HepG2 (cell line): Measurements from ENCODE around the gene IQCE. TPM values are rescaled to one million over a fixed set of nuclear protein-coding genes. Genes with fewer than 3 reads are reported as not detected.

Experiments
- ATAC-seq: fragments of 200-7000 bp; cut with Tn5 transposase; 3 replicates; pipeline ENCODE4 v1.9.1; 2020; ENCODE audit warnings: mild to moderate bottlenecking, moderate library complexity
- BruUV-seq: library from RNA; stranded (reverse); fragments of 400-500 nt; replicated peaks from 2 replicates; lab custom pipeline; 2021; lab: Mats Ljungman, UMichigan
- CTCF ChIA-PET: fragments of 300-600 bp; formaldehyde crosslinking; extraction: SDS; loops from one replicate; lab custom pipeline; 2021; ENCODE audit warnings: low total read pairs, inconsistent platforms, low intra/inter-chr PET ratio; lab: Yijun Ruan, JAX
- POLR2A ChIA-PET: fragments of 350-600 bp; sonication (Branson Sonifier 250); formaldehyde crosslinking; loops from one replicate; lab custom pipeline; 2020; ENCODE audit warnings: antibody characterized with exemption, inconsistent platforms; lab: Yijun Ruan, JAX
- DNase-seq: peaks from one replicate; pipeline ENCODE4 v3.0.0-alpha.2; 2015; ENCODE audit warnings: low spot score
- FAIRE-seq: peaks from 3 replicates; lab custom pipeline; 2011; peaks lifted over from hg19 to GRCh38; lab: Jason Lieb, UNC
- H2AFZ ChIP-seq: one replicate; pipeline ENCODE4 v1.6.1; 2011; ENCODE audit warnings: low read length, inconsistent platforms
- H3K27ac ChIP-seq: fragments of 300-600 bp; 3 replicates; pipeline ENCODE4 v1.8.0; 2011; ENCODE audit warnings: mixed run types, mild to moderate bottlenecking, mixed read lengths, low read length, inconsistent platforms; ENCODE audit not compliant: insufficient read depth; ENCODE audit errors: extremely low read length
- H3K27me3 ChIP-seq, 2 experiments: fragments of 200-600 bp in 1 of 2; 2 replicates in 1 of 2; 3 replicates in 1 of 2; pipeline versions ENCODE4 v1.6.0 to v1.8.0; 2011; ENCODE audit warnings: low read length in 2 of 2, mild to moderate bottlenecking in 2 of 2, moderate library complexity in 2 of 2, inconsistent platforms in 1 of 2; ENCODE audit not compliant: insufficient read depth in 2 of 2, control insufficient read depth in 1 of 2
- H3K36me3 ChIP-seq, 2 experiments: fragments of 200-600 bp in 1 of 2; replicated peaks in 1 of 2; 2 replicates in 1 of 2; 3 replicates in 1 of 2; pipeline versions ENCODE4 v1.5.1 to v1.8.0; 2011; ENCODE audit warnings: low read length in 2 of 2, inconsistent platforms in 1 of 2; ENCODE audit not compliant: insufficient read depth in 2 of 2, control insufficient read depth in 1 of 2
- H3K4me1 ChIP-seq: 2 replicates; pipeline ENCODE4 v1.5.1; 2012; ENCODE audit warnings: low read length, inconsistent platforms; ENCODE audit not compliant: insufficient read depth
- H3K4me2 ChIP-seq: 2 replicates; pipeline ENCODE4 v1.6.0; 2011; ENCODE audit warnings: low read depth, low read length, inconsistent platforms
- H3K4me3 ChIP-seq, 3 experiments: fragments of 200-600 bp in 1 of 3; sonication (generic), shearing (Covaris generic) in 1 of 3; replicated peaks in 1 of 3; 2 replicates each; pipeline ENCODE4 v1.5.1; 2011 to 2016; ENCODE audit warnings: low read length in 3 of 3, inconsistent platforms in 2 of 3, low read depth in 2 of 3, mild to moderate bottlenecking in 2 of 3, control low read depth in 1 of 3, mixed read lengths in 1 of 3; ENCODE audit not compliant: insufficient read depth in 1 of 3
- H3K79me2 ChIP-seq: one replicate; pipeline ENCODE4 v1.6.1; 2011; ENCODE audit warnings: low read length, inconsistent platforms; ENCODE audit not compliant: insufficient read depth
- H3K9ac ChIP-seq: 2 replicates; pipeline ENCODE4 v1.6.0; 2011; ENCODE audit warnings: mild to moderate bottlenecking, low read depth, low read length, inconsistent platforms; ENCODE audit not compliant: insufficient read depth
- H3K9me3 ChIP-seq: 2 replicates; pipeline ENCODE4 v1.5.1; 2012; ENCODE audit warnings: mild to moderate bottlenecking, low read length
- H4K20me1 ChIP-seq: 2 replicates; pipeline ENCODE4 v1.6.0; 2011; ENCODE audit warnings: inconsistent platforms, mild to moderate bottlenecking, low read length, moderate library complexity; ENCODE audit not compliant: insufficient read depth
- ETV5 ChIP-seq: IDR thresholded peaks from 2 replicates; pipeline ENCODE4 v1.6.1; 2018; ENCODE audit warnings: missing biosample characterization, missing genetic modification reagents, inconsistent platforms, borderline replicate concordance
- HNRNPL ChIP-seq: fragments of 200-400 bp; formaldehyde crosslinking; IDR thresholded peaks from 2 replicates; pipeline ENCODE4 v1.6.1; 2017; ENCODE audit warnings: mild to moderate bottlenecking, low read depth, low read length
- MBNL3 ChIP-seq: fragments of 250-450 bp; sonication (Bioruptor Pico); conservative IDR thresholded peaks from 2 replicates; pipeline ENCODE4 v1.8.0; 2022; ENCODE audit warnings: mild to moderate bottlenecking, inconsistent platforms
- MTA3 ChIP-seq: sonication (generic); formaldehyde crosslinking; IDR thresholded peaks from 2 replicates; pipeline ENCODE4 v1.4.0; 2020; ENCODE audit warnings: missing genetic modification reagents
- SAP130 ChIP-seq: IDR thresholded peaks from 2 replicates; pipeline ENCODE4 v1.6.1; 2016; ENCODE audit warnings: low read depth
- SOX6 ChIP-seq, 2 experiments: fragments of 450-650 bp in 1 of 2; sonication (generic) in 1 of 2; formaldehyde crosslinking in 1 of 2; IDR thresholded peaks; 2 replicates each; pipeline versions ENCODE4 v1.4.0 to v1.6.1; 2017 to 2020; ENCODE audit warnings: antibody characterized with exemption in 1 of 2, mild to moderate bottlenecking in 1 of 2, missing genetic modification reagents in 1 of 2
- ZNF496 ChIP-seq: sonication (generic); formaldehyde crosslinking; IDR thresholded peaks from 2 replicates; pipeline ENCODE4 v1.8.1; 2023; ENCODE audit warnings: mild to moderate bottlenecking, moderate library complexity, missing genetic modification reagents; ENCODE audit not compliant: insufficient replicate concordance
- ZNF674 ChIP-seq: sonication (generic); formaldehyde crosslinking; IDR thresholded peaks from 2 replicates; pipeline ENCODE4 v1.5.0; 2020; ENCODE audit warnings: low read depth, mild to moderate bottlenecking, missing genetic modification reagents
- ZNF704 ChIP-seq: sonication (generic); formaldehyde crosslinking; IDR thresholded peaks from 2 replicates; pipeline ENCODE4 v1.8.1; 2023; ENCODE audit warnings: mild to moderate bottlenecking, inconsistent platforms, moderate library complexity, missing genetic modification reagents, borderline replicate concordance
- WGBS: methylation state at CpG from one replicate; pipeline ENCODE4 v1.1.6; 2017; ENCODE audit warnings: low lambda C conversion rate; 5-methylcytosine and 5-hydroxymethylcytosine counted together
- in situ Hi-C: cut with HindIII; loops from 2 replicates; pipeline ENCODE4 v1.10.0; 2017; ENCODE audit warnings: low pct_unique_long_range_greater_than_20kb; ENCODE audit not compliant: extremely low pct_ligation_motif_present
- intact Hi-C: fragments of 100-400 bp; cut with micrococcal nuclease; formaldehyde crosslinking; loops from one replicate; pipeline ENCODE4 v1.10.0; 2022; ENCODE audit not compliant: unreplicated experiment
- polyA plus RNA-seq, 8 experiments: library from polyadenylated mRNA; depleted of rRNA in 3 of 8; stranded (reverse) in 7 of 8; unstranded in 1 of 8; fragments of >200 nt; fragmentation: Illumina TruSeq in 4 of 8; extraction: Trizol in 4 of 8; gene quantifications; 2 replicates each; pipeline versions ENCODE4 v1.2.1 to v1.2.3, GENCODE V29; 2011 to 2016; ENCODE audit warnings: low read depth in 4 of 8, missing spikeins in 1 of 8, mixed read lengths in 1 of 8; ENCODE audit not compliant: insufficient read depth in 1 of 8
- total RNA-seq, 5 experiments: library from RNA; depleted of rRNA; stranded (reverse); fragments of >200 nt; fragmentation: Illumina TruSeq; extraction: Trizol; gene quantifications; 2 replicates each; pipeline ENCODE4 v1.2.3, GENCODE V29; 2016; ENCODE audit warnings: low read depth in 1 of 5

Gene IQCE
- total and polyA plus RNA-seq, 2 of the 13 experiments (the other 11 are each of a cell fraction or from before 2014, with no cell fraction given) = 1.5 to 2.5 TPM

- no peak for DNase-seq
- intact Hi-C loops = no loop called here
- CTCF ChIA-PET = no interaction called here
- 0 out of 5 replicates have a peak, but pooled peaks cover 0 to 6% of the 10 kb centered on the region in 2 experiments for H3K27me3 ChIP-seq
- POLR2A ChIA-PET = no interaction called here
- no peak overlapping the region for H3K27ac ChIP-seq
- H3K9ac ChIP-seq = no peak overlapping the region
- H3K79me2 ChIP-seq = no peaks in the 10 kb centered on the region
- H3K4me3 ChIP-seq = no peak overlapping the region
- TF ChIP-seq ZNF704 (no peak), ZNF496 (CRISPR knock-in tag) (no peak), SOX6 (IDR thresholded peaks at IDR 0.05) (no peak), SOX6 (CRISPR knock-in tag; IDR thresholded peaks at IDR 0.05) (no peak), MBNL3 (CRISPR knock-in tag) (no peak), ETV5 (CRISPR knock-in tag) (no peak), ZNF674 (CRISPR knock-in tag) (no peak), SAP130 (no peak), HNRNPL (0 out of 2 replicates have a peak, but pooled peaks have one; percentile 28), MTA3 (CRISPR knock-in tag) (no peak)
- 85% methylated on average over 29 of the region's 35 CpGs for WGBS
- no peaks in the 10 kb centered on the region for H4K20me1 ChIP-seq
- no peak overlapping the region for H3K4me2 ChIP-seq
- FAIRE-seq = no peak
- in situ Hi-C loops = no loop called here
- H3K36me3 ChIP-seq = no peaks in the 10 kb centered on the region
- BruUV-seq = no TSS peak
- ATAC-seq = no peak
- peaks cover 14% of the 10 kb centered on the region for H3K4me1 ChIP-seq
- H3K9me3 ChIP-seq = no peaks in the 10 kb centered on the region
- no peak overlapping the region for H2AFZ ChIP-seq
Observed at GRCh38 chr7:2603044-2603965, 44.5 kb downstream of the IQCE start.
